ENCODE measurements around the gene POLR1A.

Gene POLR1A

GRCh38 chr2:86021396-86022378, 84.0 kb downstream of the POLR1A start:
- Histone ChIP-seq H3K9ac (ENCODE audit: low read depth, low read length) (no peak overlapping the region), H3K4me1 (ENCODE audit: insufficient read depth, low read length) (no peaks in the 10 kb centered on the region), H3K36me3 (ENCODE audit: insufficient read depth, low read length) (0 out of 2 replicates have a peak, but pooled peaks cover 4% of the 10 kb centered on the region), H3K9me3 (ENCODE audit: control insufficient read depth, insufficient read depth, low read length) (peaks cover 3% of the 10 kb centered on the region; the same call in 1 of the 2 replicates)

- H3K4me1 ChIP-seq (ENCODE audit: insufficient read depth, low read length): no peaks in the 10 kb centered on the region
- H3K36me3 ChIP-seq (ENCODE audit: insufficient read depth, low read length): no peaks in the 10 kb centered on the region
- H3K9ac ChIP-seq (ENCODE audit: low read depth, low read length): no peak overlapping the region
- H3K9me3 ChIP-seq (ENCODE audit: control insufficient read depth, insufficient read depth, low read length): peaks cover 3% of the 10 kb centered on the region; the same call in 1 of the 2 replicates
These were observed 84.7 kb downstream of the POLR1A start for GRCh38 chr2:86020984-86021383.

- Histone ChIP-seq H3K9me3 (ENCODE audit: control insufficient read depth, insufficient read depth, low read length) (peaks cover 3% of the 10 kb centered on the region; the same call in 1 of the 2 replicates), H3K4me1 (ENCODE audit: insufficient read depth, low read length) (no peaks in the 10 kb centered on the region), H3K9ac (ENCODE audit: low read depth, low read length) (no peak overlapping the region), H3K36me3 (ENCODE audit: insufficient read depth, low read length) (no peaks in the 10 kb centered on the region)
These were observed 86.6 kb downstream of the POLR1A start for GRCh38 chr2:86019121-86019520.

- peaks cover 3% of the 10 kb centered on the region; the same call in 1 of the 2 replicates for H3K9me3 ChIP-seq (ENCODE audit: control insufficient read depth, insufficient read depth, low read length)
- H3K4me1 ChIP-seq (ENCODE audit: insufficient read depth, low read length): no peaks in the 10 kb centered on the region
- H3K9ac ChIP-seq (ENCODE audit: low read depth, low read length): no peak overlapping the region
- no peaks in the 10 kb centered on the region for H3K36me3 ChIP-seq (ENCODE audit: insufficient read depth, low read length)
These were observed 87.5 kb downstream of the POLR1A start for GRCh38 chr2:86017901-86018896.

- peaks cover 3% of the 10 kb centered on the region; the same call in 1 of the 2 replicates for H3K9me3 ChIP-seq (ENCODE audit: control insufficient read depth, insufficient read depth, low read length)
- H3K36me3 ChIP-seq (ENCODE audit: insufficient read depth, low read length): no peaks in the 10 kb centered on the region
- H3K4me1 ChIP-seq (ENCODE audit: insufficient read depth, low read length): no peaks in the 10 kb centered on the region
- no peak overlapping the region for H3K9ac ChIP-seq (ENCODE audit: low read depth, low read length)
These were observed 89.1 kb downstream of the POLR1A start for GRCh38 chr2:86016581-86016980.

- Histone ChIP-seq H3K9ac (ENCODE audit: low read depth, low read length) (no peak overlapping the region), H3K36me3 (ENCODE audit: insufficient read depth, low read length) (no peaks in the 10 kb centered on the region), H3K9me3 (ENCODE audit: control insufficient read depth, insufficient read depth, low read length) (peaks cover 3% of the 10 kb centered on the region; the same call in 1 of the 2 replicates), H3K4me1 (ENCODE audit: insufficient read depth, low read length) (no peaks in the 10 kb centered on the region)
These were observed 90.0 kb downstream of the POLR1A start for GRCh38 chr2:86015699-86016098.

- H3K9ac ChIP-seq (ENCODE audit: low read depth, low read length): no peak overlapping the region
- no peaks in the 10 kb centered on the region for H3K36me3 ChIP-seq (ENCODE audit: insufficient read depth, low read length)
- peaks cover 3% of the 10 kb centered on the region; the same call in 1 of the 2 replicates for H3K9me3 ChIP-seq (ENCODE audit: control insufficient read depth, insufficient read depth, low read length)
- H3K4me1 ChIP-seq (ENCODE audit: insufficient read depth, low read length): no peaks in the 10 kb centered on the region
These were observed 90.7 kb downstream of the POLR1A start for GRCh38 chr2:86015006-86015405.

GRCh38 chr2:86014493-86014892, 91.2 kb downstream of the POLR1A start:
- Histone ChIP-seq H3K9ac (ENCODE audit: low read depth, low read length) (no peak overlapping the region), H3K36me3 (ENCODE audit: insufficient read depth, low read length) (no peaks in the 10 kb centered on the region), H3K9me3 (ENCODE audit: control insufficient read depth, insufficient read depth, low read length) (peaks cover 3% of the 10 kb centered on the region; the same call in 1 of the 2 replicates), H3K4me1 (ENCODE audit: insufficient read depth, low read length) (no peaks in the 10 kb centered on the region)

GRCh38 chr2:86012007-86012712, 93.5 kb downstream of the POLR1A start:
- Histone ChIP-seq H3K9ac (ENCODE audit: low read depth, low read length) (no peak overlapping the region), H3K4me1 (ENCODE audit: insufficient read depth, low read length) (no peaks in the 10 kb centered on the region)

GRCh38 chr2:86011449-86011941, 94.2 kb downstream of the POLR1A start:
- Histone ChIP-seq H3K4me1 (ENCODE audit: insufficient read depth, low read length) (no peaks in the 10 kb centered on the region), H3K9ac (ENCODE audit: low read depth, low read length) (no peak overlapping the region), H3K36me3 (ENCODE audit: insufficient read depth, low read length) (no peaks in the 10 kb centered on the region), H3K9me3 (ENCODE audit: control insufficient read depth, insufficient read depth, low read length) (no peaks in the 10 kb centered on the region)

More at GRCh38 chr2:86012007-86012712, 93.5 kb downstream of the POLR1A start:
- H3K9me3 ChIP-seq (ENCODE audit: control insufficient read depth, insufficient read depth, low read length): peaks cover 3% of the 10 kb centered on the region; the same call in 1 of the 2 replicates
- no peaks in the 10 kb centered on the region for H3K36me3 ChIP-seq (ENCODE audit: insufficient read depth, low read length)

- H3K4me1 ChIP-seq (ENCODE audit: insufficient read depth, low read length): no peaks in the 10 kb centered on the region
- no peaks in the 10 kb centered on the region for H3K9me3 ChIP-seq (ENCODE audit: control insufficient read depth, insufficient read depth, low read length)
- no peak overlapping the region for H3K9ac ChIP-seq (ENCODE audit: low read depth, low read length)
- no peaks in the 10 kb centered on the region for H3K36me3 ChIP-seq (ENCODE audit: insufficient read depth, low read length)
These were observed 95.6 kb downstream of the POLR1A start for GRCh38 chr2:86010083-86010482.

- no peaks in the 10 kb centered on the region for H3K9me3 ChIP-seq (ENCODE audit: control insufficient read depth, insufficient read depth, low read length)
- no peaks in the 10 kb centered on the region for H3K36me3 ChIP-seq (ENCODE audit: insufficient read depth, low read length)
- H3K9ac ChIP-seq (ENCODE audit: low read depth, low read length): no peak overlapping the region
- H3K4me1 ChIP-seq (ENCODE audit: insufficient read depth, low read length): no peaks in the 10 kb centered on the region
These were observed 99.2 kb downstream of the POLR1A start for GRCh38 chr2:86006524-86006923.

- peaks cover 12% of the 10 kb centered on the region; the same call in 1 of the 2 replicates for H3K4me1 ChIP-seq (ENCODE audit: insufficient read depth, low read length)
- H3K9me3 ChIP-seq (ENCODE audit: control insufficient read depth, insufficient read depth, low read length): 0 out of 2 replicates have a peak, but pooled peaks cover 3% of the 10 kb centered on the region
- no peak overlapping the region for H3K9ac ChIP-seq (ENCODE audit: low read depth, low read length)
These were observed 101.7 kb downstream of the POLR1A start for GRCh38 chr2:86003967-86004366.

More at GRCh38 chr2:86003967-86004366, 101.7 kb downstream of the POLR1A start:
- H3K36me3 ChIP-seq (ENCODE audit: insufficient read depth, low read length): no peaks in the 10 kb centered on the region
